ENCODE measurements around the gene SLC2A13.

SLC2A13 gene

DNA sequence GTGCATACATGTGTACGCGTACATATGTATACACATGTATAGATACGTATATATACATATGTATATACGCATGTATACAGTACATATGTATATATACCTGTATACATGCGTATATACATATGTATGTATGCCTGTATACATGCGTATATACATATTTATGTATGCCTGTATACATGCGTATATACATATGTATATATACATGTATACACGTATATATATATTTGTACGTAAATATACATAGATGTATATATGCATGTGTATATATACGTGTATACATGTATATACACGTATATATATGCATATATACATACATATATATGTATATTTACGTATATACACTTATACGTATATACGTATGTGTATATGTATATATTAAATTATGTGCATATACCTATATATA is 392.3 kb downstream of the SLC2A13 start:
- Histone ChIP-seq H3K36me3 (no peaks in the 10 kb centered on the region), H3K4me2 (no peak overlapping the region), H3K9ac (no peak overlapping the region), H3K27ac (no peak overlapping the region), H3K4me1 (no peaks in the 10 kb centered on the region), H4K20me1 (no peaks in the 10 kb centered on the region), H3K27me3 (no peaks in the 10 kb centered on the region), H3K9me3 (replicated peaks in 1 of 11) (no peaks in the 10 kb centered on the region), H3K4me3 (no peak overlapping the region)
- no peak for TF ChIP-seq Cebpa-rat (IDR thresholded peaks at IDR 0.05)

DNA sequence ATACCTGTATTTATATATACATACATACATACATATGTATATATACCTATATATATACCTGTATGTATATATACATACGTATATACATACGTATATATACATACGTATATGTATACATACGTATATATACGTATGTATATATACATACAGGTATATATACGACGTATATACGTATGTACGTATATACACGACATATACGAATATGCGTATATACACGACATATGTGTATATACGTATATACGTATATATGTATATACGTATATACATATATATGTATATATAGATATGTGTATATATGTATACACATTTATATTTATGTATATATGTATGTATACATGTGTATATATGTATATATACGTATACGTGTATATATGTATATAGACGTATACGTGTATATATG is 393.5 kb downstream of the SLC2A13 start:
- Histone ChIP-seq H3K4me1 (no peaks in the 10 kb centered on the region), H3K9ac (no peak overlapping the region), H3K4me3 (no peak overlapping the region), H4K20me1 (no peaks in the 10 kb centered on the region), H3K9me3 (replicated peaks in 1 of 11) (no peaks in the 10 kb centered on the region), H3K4me2 (no peak overlapping the region), H3K27ac (no peak overlapping the region), H3K27me3 (no peaks in the 10 kb centered on the region), H3K36me3 (no peaks in the 10 kb centered on the region)
- TF ChIP-seq Cebpa-rat (IDR thresholded peaks at IDR 0.05): no peak
